Measurements from ENCODE around the gene C15orf61. TPM values are rescaled to one million over a fixed set of nuclear protein-coding genes. Genes with fewer than 3 reads are reported as not detected.

The C15orf61 gene
- total RNA-seq, 4 donors from 2014 or later, result 10.2 to 25.9 (median 15.8) TPM

- no peak for ATAC-seq
- no peaks in the 10 kb centered on the region for H3K4me1 ChIP-seq
- no peak overlapping the region for H3K4me3 ChIP-seq
- intact Hi-C loops (cut with DNase I; ENCODE audit: low total_unique reads), result no loop called here
- TF ChIP-seq CTCF (IDR thresholded peaks at IDR 0.05 in 4 of 5, conservative IDR thresholded peaks at IDR 0.05 in 1 of 5), result no peak
- TF ChIP-seq POLR2A (IDR thresholded peaks at IDR 0.05), result no peak
- no peaks in the 10 kb centered on the region for H3K36me3 ChIP-seq
- no peak for DNase-seq
- no peaks in the 10 kb centered on the region for H3K27me3 ChIP-seq
- H3K27ac ChIP-seq, result no peak overlapping the region
- in situ Hi-C loops (cut with MboI; ENCODE audit: low sequenced_read_pairs in 4 of 4), result no loop called here
- H3K9me3 ChIP-seq, result no peaks in the 10 kb centered on the region
Observed at GRCh38 chr15:67560320-67560719, 39.4 kb downstream of the C15orf61 start.

DNA sequence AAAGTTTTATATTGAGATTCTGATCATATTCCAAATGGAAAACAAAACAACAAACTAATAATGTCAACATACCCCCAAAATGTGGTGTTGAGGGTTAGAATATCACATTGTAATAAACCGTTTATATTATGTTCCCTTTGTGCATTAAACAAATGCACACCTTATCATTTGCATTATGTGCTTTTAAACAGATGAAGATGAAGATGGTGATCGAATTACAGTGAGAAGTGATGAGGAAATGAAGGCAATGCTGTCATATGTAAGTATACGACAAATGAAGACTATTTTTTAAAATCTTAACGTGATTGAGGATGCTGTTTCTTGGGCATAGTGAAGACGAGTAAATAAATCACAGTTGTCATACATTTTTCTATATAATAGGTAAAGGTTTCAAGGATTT, 42.2 kb downstream of the C15orf61 start:
- no peaks in the 10 kb centered on the region for H3K36me3 ChIP-seq

DNA sequence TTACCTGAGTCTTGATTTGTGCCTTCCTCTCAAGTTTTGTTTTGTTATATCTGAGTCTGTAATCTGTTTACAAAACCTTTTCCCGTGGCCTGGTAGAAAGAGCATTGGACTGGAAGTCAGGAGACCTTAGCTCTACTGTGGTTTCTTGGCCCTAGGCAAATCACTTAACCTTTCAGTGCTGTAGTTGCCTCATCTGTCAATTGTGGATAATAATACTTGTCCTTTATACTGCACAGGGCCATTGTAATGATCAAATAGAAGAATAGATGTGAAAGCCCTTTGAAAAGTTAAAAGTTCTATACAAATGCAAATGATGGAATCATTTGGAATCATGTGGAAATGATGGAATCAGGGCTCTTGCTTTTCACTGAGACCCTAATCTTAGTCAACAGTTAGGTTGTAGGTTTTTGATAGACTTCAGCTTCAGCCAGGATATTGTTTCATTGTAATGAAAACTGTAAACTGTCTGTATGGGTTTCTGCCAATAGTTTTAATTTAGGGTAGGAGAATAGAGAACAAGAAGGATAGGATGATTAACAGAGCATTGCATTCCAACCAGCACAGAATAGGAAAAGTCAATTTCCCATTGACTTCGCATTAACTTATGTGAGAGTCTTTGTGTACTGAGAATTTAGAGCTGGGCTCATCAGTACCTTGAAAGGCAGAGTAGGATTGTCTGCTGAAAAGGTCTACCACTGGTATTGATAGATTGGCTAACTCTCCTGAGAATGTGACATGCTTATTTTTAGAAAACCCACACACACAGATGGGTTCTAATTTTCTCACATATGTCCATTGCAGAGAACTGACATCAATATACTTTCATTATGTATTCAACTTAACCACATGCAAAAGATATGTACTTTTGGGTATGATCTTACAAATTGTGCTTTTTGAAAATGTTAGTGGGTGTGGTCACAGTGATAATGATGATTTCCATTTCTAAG, 43.4 kb downstream of the C15orf61 start:
- H3K4me3 ChIP-seq, result no peak overlapping the region
- no peak for ATAC-seq
- DNase-seq, result no peak
- peaks cover 0 to 3% of the 10 kb centered on the region in 2 donors for H3K4me1 ChIP-seq
- in situ Hi-C loops (cut with MboI; ENCODE audit: low sequenced_read_pairs in 4 of 4) (no loop called here), intact Hi-C loops (cut with DNase I; ENCODE audit: low total_unique reads) (no loop called here)
- H3K9me3 ChIP-seq, result no peaks in the 10 kb centered on the region
- no peaks in the 10 kb centered on the region for H3K27me3 ChIP-seq
- no peaks in the 10 kb centered on the region for H3K36me3 ChIP-seq
- no peak overlapping the region for H3K27ac ChIP-seq
- TF ChIP-seq CTCF (IDR thresholded peaks at IDR 0.05 in 4 of 5, conservative IDR thresholded peaks at IDR 0.05 in 1 of 5), result no peak
- TF ChIP-seq POLR2A (IDR thresholded peaks at IDR 0.05), result no peak

More for the DNA sequence above, 42.2 kb downstream of the C15orf61 start:
- H3K27ac ChIP-seq, result no peak overlapping the region
- TF ChIP-seq CTCF (IDR thresholded peaks at IDR 0.05 in 4 of 5, conservative IDR thresholded peaks at IDR 0.05 in 1 of 5), result no peak
- no peak for TF ChIP-seq POLR2A (IDR thresholded peaks at IDR 0.05)
- H3K9me3 ChIP-seq, result no peaks in the 10 kb centered on the region
- in situ Hi-C loops (cut with MboI; ENCODE audit: low sequenced_read_pairs in 4 of 4) (no loop called here), intact Hi-C loops (cut with DNase I; ENCODE audit: low total_unique reads) (no loop called here)
- DNase-seq (no peak), ATAC-seq (no peak)
- H3K27me3 ChIP-seq, result no peaks in the 10 kb centered on the region
- H3K4me3 ChIP-seq, result no peak overlapping the region
- no peaks in the 10 kb centered on the region for H3K4me1 ChIP-seq

DNA sequence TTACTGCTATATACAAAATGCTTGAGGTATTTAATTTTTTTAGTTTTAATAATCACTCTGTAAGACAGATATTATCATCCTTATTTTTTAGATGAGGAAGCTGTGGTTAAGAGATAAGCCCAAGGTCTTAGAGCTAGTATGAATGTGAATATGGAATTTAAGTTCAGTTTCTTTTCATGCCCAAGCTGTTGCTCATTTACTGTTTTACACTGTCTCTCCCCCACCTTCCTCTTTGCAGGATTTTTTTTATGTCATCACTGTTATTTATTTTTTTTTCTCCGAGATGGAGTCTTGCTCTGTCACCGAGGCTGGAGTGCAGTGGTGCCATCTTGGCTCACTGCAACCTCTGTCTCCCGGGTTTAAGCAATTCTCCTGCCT, 44.0 kb downstream of the C15orf61 start:
- TF ChIP-seq POLR2A (IDR thresholded peaks at IDR 0.05) (no peak), CTCF (IDR thresholded peaks at IDR 0.05 in 4 of 5, conservative IDR thresholded peaks at IDR 0.05 in 1 of 5) (no peak)
- in situ Hi-C loops (cut with MboI; ENCODE audit: low sequenced_read_pairs in 4 of 4), result no loop called here
- intact Hi-C loops (cut with DNase I; ENCODE audit: low total_unique reads), result no loop called here

More for the DNA sequence above, 44.0 kb downstream of the C15orf61 start:
- no peaks in the 10 kb centered on the region for H3K27me3 ChIP-seq
- ATAC-seq, result no peak
- H3K4me3 ChIP-seq, result no peak overlapping the region
- no peaks in the 10 kb centered on the region for H3K9me3 ChIP-seq
- H3K36me3 ChIP-seq, result no peaks in the 10 kb centered on the region
- peaks cover 6 to 9% of the 10 kb centered on the region in 2 donors for H3K4me1 ChIP-seq
- H3K27ac ChIP-seq, result no peak overlapping the region
- no peak for DNase-seq
